K562 (cell line): Measurements from ENCODE around the gene C12orf60. TPM values are rescaled to one million over a fixed set of nuclear protein-coding genes. Genes with fewer than 3 reads are reported as not detected.

ENCODE experiments used
- ATAC-seq: fragments of 200-7000 bp; cut with Tn5 transposase; 3 replicates; pipeline ENCODE4 v1.9.1; 2020; ENCODE audit warnings: moderate library complexity
- BruUV-seq: library from RNA; stranded (reverse); fragments of 400-500 nt; replicated peaks from 2 replicates; lab custom pipeline; 2021; lab: Mats Ljungman, UMichigan
- CTCF ChIA-PET: fragments of 300-600 bp; formaldehyde crosslinking; extraction: SDS; loops from one replicate; lab custom pipeline; 2021; ENCODE audit warnings: low intra/inter-chr PET ratio; lab: Yijun Ruan, JAX
- POLR2A ChIA-PET: fragments of 300-600, 350-650 bp; sonication (Branson Sonifier 250); formaldehyde crosslinking; extraction: SDS; loops from one replicate; lab custom pipeline; 2021; ENCODE audit warnings: antibody characterized with exemption, inconsistent platforms; lab: Yijun Ruan, JAX
- DNase-seq, 4 experiments: peaks; one replicate each; pipeline versions ENCODE4 v3.0.0 to v3.0.0-alpha.2; 2011 to 2018; ENCODE audit warnings: low spot score in 3 of 4, mixed read lengths in 3 of 4; ENCODE audit errors: extremely low read depth in 1 of 4
- FAIRE-seq: peaks from 2 replicates; lab custom pipeline; 2011; peaks lifted over from hg19 to GRCh38; lab: Jason Lieb, UNC
- H2AFZ ChIP-seq: 2 replicates; pipeline ENCODE4 v1.6.0; 2011; ENCODE audit warnings: low read depth, low read length, control low read depth, inconsistent platforms
- H3K27ac ChIP-seq: fragments of 200-600 bp; 3 replicates; pipeline ENCODE4 v1.8.0; 2011; ENCODE audit warnings: low read depth, mild to moderate bottlenecking, control low read depth, inconsistent platforms, low read length, moderate library complexity, mixed read lengths; ENCODE audit errors: extremely low read depth
- H3K27me3 ChIP-seq, 2 experiments: fragments of 300-600 bp in 1 of 2; 2 replicates in 1 of 2; 3 replicates in 1 of 2; pipeline versions ENCODE4 v1.6.0 to v1.8.0; 2011; ENCODE audit warnings: inconsistent platforms in 2 of 2, low read length in 2 of 2, mild to moderate bottlenecking in 1 of 2, mixed read lengths in 1 of 2, moderate library complexity in 1 of 2; ENCODE audit not compliant: control insufficient read depth in 2 of 2, insufficient read depth in 2 of 2
- H3K36me3 ChIP-seq: fragments of 300-600 bp; 3 replicates; pipeline ENCODE4 v1.8.0; 2011; ENCODE audit warnings: mild to moderate bottlenecking, low read length, inconsistent platforms; ENCODE audit not compliant: control insufficient read depth, insufficient read depth
- H3K4me1 ChIP-seq, 2 experiments: fragments of 200-600 bp in 1 of 2; replicated peaks in 1 of 2; 2 replicates in 1 of 2; 3 replicates in 1 of 2; pipeline versions ENCODE4 v1.5.1 to v1.8.0; 2011; ENCODE audit warnings: inconsistent platforms in 2 of 2, low read length in 2 of 2, mild to moderate bottlenecking in 1 of 2, mixed read lengths in 1 of 2, moderate library complexity in 1 of 2; ENCODE audit not compliant: control insufficient read depth in 2 of 2, insufficient read depth in 2 of 2
- H3K4me2 ChIP-seq: 2 replicates; pipeline ENCODE4 v1.6.1; 2011; ENCODE audit warnings: low read length, control low read depth, inconsistent platforms, mixed read lengths; ENCODE audit not compliant: insufficient read depth
- H3K4me3 ChIP-seq: fragments of 200-600 bp; sonication (generic), shearing (Covaris generic); 2 replicates; pipeline ENCODE4 v1.5.1; 2016; ENCODE audit warnings: control low read depth, inconsistent platforms
- H3K79me2 ChIP-seq: fragments of 200-600 bp; 3 replicates; pipeline ENCODE4 v1.8.0; 2011; ENCODE audit warnings: low read length, inconsistent platforms; ENCODE audit not compliant: control insufficient read depth, insufficient read depth
- H3K9ac ChIP-seq, 2 experiments: 2 replicates each; pipeline versions ENCODE4 v1.6.0 to v1.6.1; 2011; ENCODE audit warnings: low read depth in 2 of 2, low read length in 2 of 2, control low read depth in 1 of 2, inconsistent platforms in 1 of 2, mild to moderate bottlenecking in 1 of 2, mixed read lengths in 1 of 2; ENCODE audit not compliant: insufficient read depth in 1 of 2
- H3K9me1 ChIP-seq: one replicate; pipeline ENCODE4 v1.6.0; 2011; ENCODE audit warnings: inconsistent platforms, mild to moderate bottlenecking, low read length, moderate library complexity; ENCODE audit not compliant: control insufficient read depth, insufficient read depth
- H3K9me3 ChIP-seq: replicated peaks from 2 replicates; pipeline ENCODE4 v1.5.1; 2011; ENCODE audit warnings: low read depth, low read length, inconsistent platforms; ENCODE audit not compliant: control insufficient read depth, insufficient read depth
- H4K20me1 ChIP-seq: replicated peaks from 2 replicates; pipeline ENCODE4 v1.6.1; 2011; ENCODE audit warnings: low read length, inconsistent platforms, mixed read lengths; ENCODE audit not compliant: control insufficient read depth, insufficient read depth
- BCL6 ChIP-seq: fragments of 250-450 bp; sonication (Bioruptor Pico); IDR thresholded peaks from 2 replicates; pipeline ENCODE4 v1.4.0; 2020
- DPF2 ChIP-seq: fragments of 450-650 bp; IDR thresholded peaks from 2 replicates; pipeline ENCODE4 v1.6.1; 2016
- KLF16 ChIP-seq: IDR thresholded peaks from 2 replicates; pipeline ENCODE4 v1.6.1; 2016; ENCODE audit warnings: antibody characterized with exemption
- MECOM ChIP-seq: fragments of 250-450 bp; sonication (Bioruptor Pico); IDR thresholded peaks from 2 replicates; pipeline ENCODE4 v1.8.0; 2022; ENCODE audit warnings: inconsistent platforms
- MYNN ChIP-seq, 2 experiments: sonication (generic); formaldehyde crosslinking in 1 of 2; IDR thresholded peaks; 2 replicates each; pipeline versions ENCODE4 v1.5.0 to v1.6.1; 2016 to 2020; ENCODE audit warnings: antibody characterized with exemption in 1 of 2, missing genetic modification reagents in 1 of 2
- NR3C1 ChIP-seq: sonication (generic); formaldehyde crosslinking; IDR thresholded peaks from 2 replicates; pipeline ENCODE4 v1.8.1; 2022; ENCODE audit warnings: missing genetic modification reagents
- OTX1 ChIP-seq: fragments of 450-650 bp; formaldehyde crosslinking; IDR thresholded peaks from 2 replicates; pipeline ENCODE4 v1.4.0; 2022; ENCODE audit warnings: mild to moderate bottlenecking
- PHTF2 ChIP-seq: fragments of 250-450 bp; sonication (Bioruptor Pico); IDR thresholded peaks from 2 replicates; pipeline ENCODE4 v1.5.0; 2021; ENCODE audit warnings: mild to moderate bottlenecking
- PTBP1 ChIP-seq: fragments of 200-400 bp; formaldehyde crosslinking; IDR thresholded peaks from 2 replicates; pipeline ENCODE4 v1.6.1; 2017; ENCODE audit warnings: low read depth, low read length
- PYGO2 ChIP-seq: fragments of 450-650 bp; IDR thresholded peaks from 2 replicates; pipeline ENCODE4 v1.6.1; 2016; ENCODE audit warnings: mild to moderate bottlenecking, missing genetic modification characterization, moderate library complexity, missing compliant biosample characterization
- SMARCB1 ChIP-seq: IDR thresholded peaks from 2 replicates; pipeline ENCODE4 v1.6.1; 2011; ENCODE audit warnings: improper control_type of control experiment, low read depth; ENCODE audit not compliant: insufficient read length
- TAL1 ChIP-seq: fragments of 450-650 bp; IDR thresholded peaks from 2 replicates; pipeline ENCODE4 v1.6.1; 2016; ENCODE audit warnings: mild to moderate bottlenecking
- ZBTB1 ChIP-seq: sonication (generic); formaldehyde crosslinking; IDR thresholded peaks from 2 replicates; pipeline ENCODE4 v1.8.1; 2023; ENCODE audit warnings: missing genetic modification reagents, low read depth, mild to moderate bottlenecking, borderline replicate concordance
- WGBS: fragments of 100-300 bp; shearing (Covaris generic); methylation state at CpG from one replicate; pipeline ENCODE4 v1.1.6; 2016; ENCODE audit warnings: low coverage, mixed read lengths; ENCODE audit not compliant: insufficient coverage; ENCODE audit errors: missing lambda C conversion rate; 5-methylcytosine and 5-hydroxymethylcytosine counted together
- in situ Hi-C: fragments of 300-500 bp; cut with MboI; formaldehyde crosslinking; loops from 4 replicates; pipeline ENCODE4 v1.15.0; 2018; ENCODE audit warnings: inconsistent platforms, mixed read lengths
- intact Hi-C: fragments of 100-400 bp; cut with micrococcal nuclease; formaldehyde crosslinking; loops from 2 replicates; pipeline ENCODE4 v1.14.2; 2022
- polyA plus RNA-seq, 8 experiments: library from polyadenylated mRNA; depleted of rRNA in 4 of 8; stranded (reverse) in 5 of 8; unstranded in 3 of 8; fragments of >200 nt; fragmentation: Nextera tagmentation in 2 of 8; fragmentation: Illumina TruSeq in 1 of 8; extraction: Ambion mirVana in 2 of 8; extraction: Trizol in 1 of 8; gene quantifications; 2 replicates each; pipeline versions ENCODE4 v1.2.1 to v1.2.3, GENCODE V29; 2011 to 2014; ENCODE audit warnings: inconsistent platforms in 1 of 8, missing spikeins in 1 of 8
- total RNA-seq, 7 experiments: library from RNA; depleted of rRNA in 6 of 7; stranded (reverse); fragments of >200 nt in 6 of 7; fragmentation: Illumina TruSeq in 2 of 7; extraction: Trizol in 2 of 7; gene quantifications; 2 replicates each; pipeline versions ENCODE4 v1.2.1 to v1.2.3, GENCODE V29; 2011 to 2021; ENCODE audit warnings: low replicate concordance in 1 of 7
- TF ChIP-seq, protein P1 (sequence below): IDR thresholded peaks from 3 replicates; pipeline ENCODE4 v1.6.1; 2011; ENCODE audit warnings: borderline replicate concordance, mild to moderate bottlenecking; ENCODE audit not compliant: insufficient read length, insufficient read depth
- TF ChIP-seq, protein P2 (sequence below): fragments of 250-450 bp; sonication (Bioruptor Pico); IDR thresholded peaks from 2 replicates; pipeline ENCODE4 v1.4.0; 2020
- TF ChIP-seq, protein P3 (sequence below): fragments of 250-450 bp; sonication (Bioruptor Pico); IDR thresholded peaks from 2 replicates; pipeline ENCODE4 v1.8.0; 2021; ENCODE audit warnings: moderate library complexity, mild to moderate bottlenecking, inconsistent platforms
- TF ChIP-seq, protein P4 (sequence below): sonication (generic); formaldehyde crosslinking; IDR thresholded peaks from 2 replicates; pipeline ENCODE4 v1.8.1; 2022; ENCODE audit warnings: missing genetic modification reagents

C12orf60 gene
- total and polyA plus RNA-seq, 9 of the 15 experiments (the other 6 are each of a cell fraction or from before 2014, with no cell fraction given), result 0.41 to 4.4 (median 2.5) TPM

DNA sequence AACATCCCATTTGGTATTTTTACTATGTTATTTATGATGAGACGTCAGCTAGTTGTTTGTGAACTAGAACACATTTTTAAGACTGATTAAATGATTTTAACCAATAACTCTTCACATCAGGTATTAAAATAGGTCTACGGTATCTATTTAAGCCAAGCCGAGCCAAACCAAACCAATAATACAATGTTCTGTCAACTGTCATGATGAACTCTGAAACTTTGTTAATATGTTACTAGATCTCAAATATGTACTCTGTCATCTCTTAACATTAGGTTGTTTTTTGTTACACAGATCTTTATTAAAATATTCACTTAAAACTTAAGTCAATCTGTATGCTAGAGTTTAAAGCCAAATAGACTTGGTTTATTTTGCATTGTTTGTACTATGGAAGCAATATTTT, 38.8 kb downstream of the C12orf60 start (continued):
- TF ChIP-seq, protein P1, sequence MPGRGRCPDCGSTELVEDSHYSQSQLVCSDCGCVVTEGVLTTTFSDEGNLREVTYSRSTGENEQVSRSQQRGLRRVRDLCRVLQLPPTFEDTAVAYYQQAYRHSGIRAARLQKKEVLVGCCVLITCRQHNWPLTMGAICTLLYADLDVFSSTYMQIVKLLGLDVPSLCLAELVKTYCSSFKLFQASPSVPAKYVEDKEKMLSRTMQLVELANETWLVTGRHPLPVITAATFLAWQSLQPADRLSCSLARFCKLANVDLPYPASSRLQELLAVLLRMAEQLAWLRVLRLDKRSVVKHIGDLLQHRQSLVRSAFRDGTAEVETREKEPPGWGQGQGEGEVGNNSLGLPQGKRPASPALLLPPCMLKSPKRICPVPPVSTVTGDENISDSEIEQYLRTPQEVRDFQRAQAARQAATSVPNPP, result no peak
- no peak for TF ChIP-seq OTX1 (CRISPR knock-in tag)

DNA sequence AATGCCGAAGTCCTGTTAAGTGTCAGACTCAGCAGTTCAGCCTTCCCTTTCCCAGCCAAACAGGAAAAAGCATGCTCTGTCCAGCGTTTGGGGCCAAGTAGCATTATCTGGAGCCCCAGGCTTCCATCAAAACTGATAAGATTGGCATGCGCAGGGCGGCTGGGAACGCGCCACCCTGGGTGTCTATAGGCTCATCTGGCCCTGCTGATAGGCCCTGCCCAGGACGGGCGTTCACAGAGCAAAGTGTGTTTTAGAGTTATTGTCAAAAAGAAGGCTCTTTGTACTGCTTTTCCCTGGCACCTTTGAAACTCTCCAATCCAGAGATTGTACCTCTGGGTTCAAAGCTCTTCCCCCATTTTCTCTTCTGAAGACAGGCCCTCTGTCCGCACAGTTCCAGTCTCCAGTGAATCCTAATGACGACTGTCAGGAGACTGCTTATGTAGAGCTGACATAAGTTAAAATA, 40.0 kb downstream of the C12orf60 start, which contains the start of gene ART4:
Gene ART4 (minus strand): TSS at position 102 of the 463 bp plus-strand sequence. CDS start 413 bp downstream, outside the sequence.
- WGBS, result 2% methylated on average over 10 of the region's 10 CpGs
- peak within 1 kb of the TSS; percentile 36 for H3K4me2 ChIP-seq
- no peak for TF ChIP-seq PTBP1
- no peak for TF ChIP-seq NR3C1 (CRISPR knock-in tag)
- no peak for TF ChIP-seq PHTF2 (CRISPR knock-in tag)
- peak; percentile 65 for TF ChIP-seq KLF16
- TF ChIP-seq MYNN (IDR thresholded peaks at IDR 0.05), result peak; percentile 35; the same call in 1 of the 2 replicates
- no peak for TF ChIP-seq MYNN (CRISPR knock-in tag; IDR thresholded peaks at IDR 0.05)
- 0 out of 2 replicates have a peak, but pooled peaks have one; percentile 28 for TF ChIP-seq MECOM (CRISPR knock-in tag)
- TF ChIP-seq DPF2, result peak; percentile 63
- TF ChIP-seq BCL6 (CRISPR knock-in tag), result no peak
- TF ChIP-seq, protein P2, sequence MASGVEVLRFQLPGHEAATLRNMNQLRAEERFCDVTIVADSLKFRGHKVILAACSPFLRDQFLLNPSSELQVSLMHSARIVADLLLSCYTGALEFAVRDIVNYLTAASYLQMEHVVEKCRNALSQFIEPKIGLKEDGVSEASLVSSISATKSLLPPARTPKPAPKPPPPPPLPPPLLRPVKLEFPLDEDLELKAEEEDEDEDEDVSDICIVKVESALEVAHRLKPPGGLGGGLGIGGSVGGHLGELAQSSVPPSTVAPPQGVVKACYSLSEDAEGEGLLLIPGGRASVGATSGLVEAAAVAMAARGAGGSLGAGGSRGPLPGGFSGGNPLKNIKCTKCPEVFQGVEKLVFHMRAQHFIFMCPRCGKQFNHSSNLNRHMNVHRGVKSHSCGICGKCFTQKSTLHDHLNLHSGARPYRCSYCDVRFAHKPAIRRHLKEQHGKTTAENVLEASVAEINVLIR (CRISPR knock-in tag), result no peak
- TF ChIP-seq PYGO2 (tag), result no peak
- TF ChIP-seq, protein P3, sequence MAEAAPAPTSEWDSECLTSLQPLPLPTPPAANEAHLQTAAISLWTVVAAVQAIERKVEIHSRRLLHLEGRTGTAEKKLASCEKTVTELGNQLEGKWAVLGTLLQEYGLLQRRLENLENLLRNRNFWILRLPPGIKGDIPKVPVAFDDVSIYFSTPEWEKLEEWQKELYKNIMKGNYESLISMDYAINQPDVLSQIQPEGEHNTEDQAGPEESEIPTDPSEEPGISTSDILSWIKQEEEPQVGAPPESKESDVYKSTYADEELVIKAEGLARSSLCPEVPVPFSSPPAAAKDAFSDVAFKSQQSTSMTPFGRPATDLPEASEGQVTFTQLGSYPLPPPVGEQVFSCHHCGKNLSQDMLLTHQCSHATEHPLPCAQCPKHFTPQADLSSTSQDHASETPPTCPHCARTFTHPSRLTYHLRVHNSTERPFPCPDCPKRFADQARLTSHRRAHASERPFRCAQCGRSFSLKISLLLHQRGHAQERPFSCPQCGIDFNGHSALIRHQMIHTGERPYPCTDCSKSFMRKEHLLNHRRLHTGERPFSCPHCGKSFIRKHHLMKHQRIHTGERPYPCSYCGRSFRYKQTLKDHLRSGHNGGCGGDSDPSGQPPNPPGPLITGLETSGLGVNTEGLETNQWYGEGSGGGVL (CRISPR knock-in tag), result no peak
- no peak for TF ChIP-seq SMARCB1
- no peak for TF ChIP-seq ZBTB1 (CRISPR knock-in tag)
- TF ChIP-seq, protein P4, sequence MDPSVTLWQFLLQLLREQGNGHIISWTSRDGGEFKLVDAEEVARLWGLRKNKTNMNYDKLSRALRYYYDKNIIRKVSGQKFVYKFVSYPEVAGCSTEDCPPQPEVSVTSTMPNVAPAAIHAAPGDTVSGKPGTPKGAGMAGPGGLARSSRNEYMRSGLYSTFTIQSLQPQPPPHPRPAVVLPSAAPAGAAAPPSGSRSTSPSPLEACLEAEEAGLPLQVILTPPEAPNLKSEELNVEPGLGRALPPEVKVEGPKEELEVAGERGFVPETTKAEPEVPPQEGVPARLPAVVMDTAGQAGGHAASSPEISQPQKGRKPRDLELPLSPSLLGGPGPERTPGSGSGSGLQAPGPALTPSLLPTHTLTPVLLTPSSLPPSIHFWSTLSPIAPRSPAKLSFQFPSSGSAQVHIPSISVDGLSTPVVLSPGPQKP (CRISPR knock-in tag), result no peak
- TF ChIP-seq TAL1, result peak; percentile 71

More for the DNA sequence above, 40.0 kb downstream of the C12orf60 start, which contains the start of gene ART4:
- no peaks in the 10 kb centered on the region for H3K79me2 ChIP-seq
- H3K27me3 ChIP-seq, result no peaks in the 10 kb centered on the region
- H3K4me3 ChIP-seq, result no peak within 1 kb of the TSS
- no peak for FAIRE-seq
- H3K27ac ChIP-seq, result no peak within 1 kb of the TSS; the same call in 2 of the 3 replicates
- ChIA-PET POLR2A (interaction anchor here (0.6 kb wide), 1 partner anchor 15 kb away, joined by 3 read pairs; no protein-coding TSS in a partner anchor), CTCF (interaction anchor here (0.7 kb wide), 1 partner anchor 153 kb away, joined by 3 read pairs; no protein-coding TSS in a partner anchor)
- no peak within 1 kb of the TSS for H3K9ac ChIP-seq
- H3K4me1 ChIP-seq, result peaks cover 0 to 10% of the 10 kb centered on the region in 2 experiments; a peak in 2 of 5 replicates
- in situ Hi-C loops, result loop anchor here (10.0 kb wide), 1 partner anchor 151 kb away; no protein-coding TSS in a partner anchor
- no peaks in the 10 kb centered on the region for H3K9me3 ChIP-seq
- no peaks in the 10 kb centered on the region for H3K9me1 ChIP-seq
- no peaks in the 10 kb centered on the region for H3K36me3 ChIP-seq
- H4K20me1 ChIP-seq, result no peaks in the 10 kb centered on the region
- peak; percentile 85 for ATAC-seq
- peak; percentile 15 to 79 (median 36) for DNase-seq
- H2AFZ ChIP-seq, result peak within 1 kb of the TSS; percentile 72
- BruUV-seq, result no TSS peak
- intact Hi-C loops, result loop anchor here (5.0 to 10.0 kb wide), 2 partner anchors 41 to 81 kb away; partner anchors contain the start of genes C12orf60 and WBP11
